Ramos (cell line): Measurements from ENCODE around the gene STARD3.

Source experiments
- in situ Hi-C: fragments of 300-500 bp; cut with MboI; formaldehyde crosslinking; loops from one replicate; pipeline ENCODE4 v1.14.3; 2022; ENCODE audit warnings: low sequenced_read_pairs; ENCODE audit not compliant: unreplicated experiment

STARD3 gene

GRCh38 chr17:39658346-39658745, 21.4 kb downstream of the STARD3 start:
- in situ Hi-C loops = no loop called here

- in situ Hi-C loops = no loop called here
Measured at GRCh38 chr17:39658760-39659159, 21.8 kb downstream of the STARD3 start.

- in situ Hi-C loops = no loop called here
Measured at GRCh38 chr17:39659279-39660010, 22.5 kb downstream of the STARD3 start.

GRCh38 chr17:39660011-39660360, 23.0 kb downstream of the STARD3 start:
- in situ Hi-C loops = no loop called here

GRCh38 chr17:39660397-39661385, 23.7 kb downstream of the STARD3 start:
- in situ Hi-C loops = no loop called here

- in situ Hi-C loops = no loop called here
Measured at GRCh38 chr17:39661744-39662541, 25.0 kb downstream of the STARD3 start.

GRCh38 chr17:39662551-39663339, 25.8 kb downstream of the STARD3 start:
- in situ Hi-C loops = no loop called here

GRCh38 chr17:39663340-39663687, 26.4 kb downstream of the STARD3 start:
- in situ Hi-C loops = no loop called here

- in situ Hi-C loops = no loop called here
Measured at GRCh38 chr17:39663688-39664580, 27.0 kb downstream of the STARD3 start.

- in situ Hi-C loops = no loop called here
Measured at GRCh38 chr17:39664581-39665561, 27.9 kb downstream of the STARD3 start, which contains the start of gene TCAP. TSS of gene TCAP (plus strand) at chr17:39665349. CDS start at chr17:39665360, 11 bp downstream.

- in situ Hi-C loops = no loop called here
Measured at GRCh38 chr17:39665642-39666224, 28.8 kb downstream of the STARD3 start.

GRCh38 chr17:39666231-39666600, 29.3 kb downstream of the STARD3 start:
- in situ Hi-C loops = no loop called here

- in situ Hi-C loops = no loop called here
Measured at GRCh38 chr17:39666601-39667261, 29.8 kb downstream of the STARD3 start.

- in situ Hi-C loops = no loop called here
Measured at GRCh38 chr17:39667262-39667944, 30.5 kb downstream of the STARD3 start.

- in situ Hi-C loops = no loop called here
Measured at GRCh38 chr17:39667945-39668924, 31.3 kb downstream of the STARD3 start, which contains the start of gene PNMT. TSS of gene PNMT (plus strand) at chr17:39668453. CDS start at chr17:39668476, 23 bp downstream.
